HUES48 (cell line): ENCODE measurements around the gene TEX35.
"Not testable (repeated sequence)": the region's sequence is repeated elsewhere in the genome, so short reads cannot be mapped to it uniquely, and the experiment has no call there.

Experiments used
- H3K27ac ChIP-seq: one replicate; pipeline ENCODE4 v1.7.0; 2013; ENCODE audit warnings: low read depth, low read length, inconsistent platforms
- H3K27me3 ChIP-seq: 2 replicates; pipeline ENCODE4 v1.6.1; 2013; ENCODE audit warnings: mild to moderate bottlenecking, low read length; ENCODE audit not compliant: control insufficient read depth, insufficient read depth
- H3K36me3 ChIP-seq: 2 replicates; pipeline ENCODE4 v1.6.1; 2013; ENCODE audit warnings: low read length; ENCODE audit not compliant: control insufficient read depth, insufficient read depth
- H3K4me1 ChIP-seq: 2 replicates; pipeline ENCODE4 v1.6.1; 2013; ENCODE audit warnings: mild to moderate bottlenecking, low read length; ENCODE audit not compliant: control insufficient read depth, insufficient read depth
- H3K4me3 ChIP-seq: 2 replicates; pipeline ENCODE4 v1.5.1; 2013; ENCODE audit warnings: mild to moderate bottlenecking, low read depth, low read length
- H3K9ac ChIP-seq: 2 replicates; pipeline ENCODE4 v1.6.1; 2013; ENCODE audit warnings: mild to moderate bottlenecking, low read depth, low read length, moderate library complexity
- H3K9me3 ChIP-seq: 2 replicates; pipeline ENCODE4 v1.6.1; 2013; ENCODE audit warnings: low read length; ENCODE audit not compliant: control insufficient read depth, insufficient read depth

Gene TEX35

DNA sequence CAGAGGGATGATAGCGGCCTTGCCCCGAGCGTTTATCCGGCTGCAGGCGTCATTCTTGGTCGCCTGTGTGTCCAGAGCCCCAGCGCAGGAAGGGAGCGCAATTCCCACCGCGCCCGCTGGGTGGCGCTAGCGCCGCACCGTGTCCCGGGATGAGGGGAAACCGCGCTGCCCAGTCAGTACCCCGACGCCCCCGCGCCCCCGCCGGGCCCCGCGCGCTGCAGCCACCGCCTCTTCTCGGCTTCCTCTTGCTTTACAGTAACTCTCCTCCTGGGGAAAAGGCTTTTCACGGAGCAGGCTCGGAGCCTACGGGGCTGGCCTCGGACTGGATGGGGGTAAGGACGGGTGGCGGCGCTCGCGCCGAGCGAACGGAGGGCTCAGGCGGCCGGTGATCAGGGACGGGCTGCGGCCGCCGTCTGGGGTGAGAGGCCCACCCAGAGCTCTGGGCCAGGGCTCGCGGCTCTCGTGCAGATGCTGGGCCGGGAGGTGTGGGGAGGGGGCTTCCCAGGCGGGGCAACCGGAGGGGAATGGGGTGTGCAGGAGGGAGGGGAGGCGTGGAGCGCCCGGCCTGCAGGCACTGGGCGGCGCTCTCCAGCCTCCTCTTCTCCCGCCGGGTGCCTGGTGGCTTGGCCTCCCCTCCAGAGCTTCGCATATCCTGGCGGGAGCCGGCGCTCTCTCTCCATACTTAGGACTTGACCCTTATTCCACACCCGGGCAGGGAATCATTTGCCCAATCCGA lies 29.8 kb downstream of the TEX35 start:
- Histone ChIP-seq H3K27ac (peak overlapping the region; percentile 90), H3K4me1 (no peaks in the 10 kb centered on the region; the same call in 1 of the 2 replicates), H3K36me3 (peaks cover 8% of the 10 kb centered on the region), H3K9me3 (no peaks in the 10 kb centered on the region), H3K27me3 (no peaks in the 10 kb centered on the region), H3K9ac (peak overlapping the region; percentile 63), H3K4me3 (peak overlapping the region; percentile 95)

DNA sequence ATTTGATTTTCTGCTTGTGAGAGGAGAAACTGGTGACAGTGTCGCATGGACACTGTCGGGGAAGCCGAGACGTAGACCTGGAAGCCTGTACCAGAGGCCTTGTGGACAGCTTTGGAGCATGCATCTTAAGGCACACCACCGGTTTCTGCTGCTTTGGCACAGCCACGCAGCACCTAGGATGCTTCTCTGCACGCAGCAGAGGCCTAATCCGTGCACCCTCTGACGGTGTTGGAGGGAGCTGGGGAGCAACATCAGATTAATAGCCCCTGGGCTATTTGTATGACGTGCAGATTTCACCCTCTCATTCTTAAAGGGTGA lies 30.3 kb downstream of the TEX35 start:
- Histone ChIP-seq H3K4me1 (no peaks in the 10 kb centered on the region; the same call in 1 of the 2 replicates), H3K27me3 (no peaks in the 10 kb centered on the region), H3K9ac (peak overlapping the region; percentile 63), H3K27ac (peak overlapping the region; percentile 90), H3K4me3 (peak overlapping the region; percentile 95), H3K36me3 (peaks cover 8% of the 10 kb centered on the region), H3K9me3 (no peaks in the 10 kb centered on the region)

DNA sequence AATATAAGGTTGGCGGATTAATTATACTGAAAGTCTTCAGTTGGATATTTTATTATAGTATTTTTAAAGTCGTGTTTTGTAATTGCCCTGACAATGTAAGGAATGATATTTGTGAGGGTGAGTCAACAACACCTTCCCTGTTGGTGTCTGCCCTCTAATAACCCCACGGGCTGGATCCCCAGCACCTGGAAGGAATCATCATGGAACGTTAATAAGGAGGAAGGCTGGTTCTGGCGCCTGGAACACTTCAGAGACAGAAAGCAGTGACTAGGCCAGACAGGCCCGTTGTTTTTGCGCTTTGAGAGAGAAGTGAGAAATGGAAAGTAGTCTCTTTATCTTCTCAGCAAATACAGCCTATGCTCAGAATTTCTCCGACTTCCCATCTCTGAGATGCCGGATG lies 31.6 kb downstream of the TEX35 start:
- H3K27me3 ChIP-seq, result no peaks in the 10 kb centered on the region
- peaks cover 8% of the 10 kb centered on the region for H3K36me3 ChIP-seq
- no peaks in the 10 kb centered on the region; the same call in 1 of the 2 replicates for H3K4me1 ChIP-seq
- H3K9ac ChIP-seq, result no peak overlapping the region
- no peaks in the 10 kb centered on the region for H3K9me3 ChIP-seq
- H3K27ac ChIP-seq, result no peak overlapping the region
- no peak overlapping the region for H3K4me3 ChIP-seq

DNA sequence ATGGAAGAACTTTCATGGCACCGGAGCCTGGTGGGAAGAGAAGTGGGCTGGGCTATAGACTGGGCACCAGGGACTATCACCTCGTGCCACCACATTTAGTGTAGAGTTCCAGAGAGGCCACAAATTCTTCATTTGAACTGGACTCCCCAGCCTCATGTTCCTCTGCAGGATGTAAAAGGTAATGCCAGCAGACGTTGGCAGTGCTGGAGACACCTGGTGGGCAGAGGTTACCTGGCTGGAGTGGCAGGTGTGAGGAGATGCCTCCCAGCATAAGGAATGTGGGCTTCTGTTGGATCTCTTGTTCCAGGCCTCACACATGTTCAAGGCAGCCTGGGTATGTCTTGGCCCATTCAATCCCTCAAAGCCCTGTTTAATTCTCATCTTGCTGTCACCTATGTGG lies 35.2 kb downstream of the TEX35 start:
- peaks cover 8% of the 10 kb centered on the region for H3K36me3 ChIP-seq
- H3K27ac ChIP-seq, result no peak overlapping the region

DNA sequence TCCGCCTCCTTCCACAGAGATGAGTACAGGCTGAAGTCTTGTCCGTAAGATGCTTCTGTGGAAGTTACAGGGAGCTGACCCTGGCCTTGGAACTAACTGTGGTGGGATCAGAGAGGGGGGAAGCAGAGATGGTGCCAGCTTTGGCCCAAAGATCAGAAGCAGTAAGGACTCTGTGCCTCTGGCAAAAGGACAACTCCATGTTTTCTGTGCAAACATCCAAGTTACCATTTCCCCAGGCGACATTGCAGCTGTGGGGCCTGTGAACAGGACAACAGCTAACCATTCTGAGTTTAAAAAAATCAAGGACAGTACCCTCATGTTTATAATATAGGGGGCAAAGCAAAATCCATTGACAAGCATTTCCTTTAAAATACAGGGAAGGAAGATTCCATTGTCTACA lies 38.4 kb downstream of the TEX35 start:
- no peaks in the 10 kb centered on the region for H3K4me1 ChIP-seq
- no peaks in the 10 kb centered on the region for H3K36me3 ChIP-seq
- no peak overlapping the region for H3K4me3 ChIP-seq
- H3K27me3 ChIP-seq, result no peaks in the 10 kb centered on the region
- H3K9me3 ChIP-seq, result no peaks in the 10 kb centered on the region; the same call in 1 of the 2 replicates
- H3K9ac ChIP-seq, result no peak overlapping the region
- no peak overlapping the region for H3K27ac ChIP-seq

More for the DNA sequence above, 35.2 kb downstream of the TEX35 start:
- Histone ChIP-seq H3K4me3 (no peak overlapping the region), H3K9ac (no peak overlapping the region), H3K9me3 (no peaks in the 10 kb centered on the region), H3K27me3 (no peaks in the 10 kb centered on the region), H3K4me1 (no peaks in the 10 kb centered on the region; the same call in 1 of the 2 replicates)

DNA sequence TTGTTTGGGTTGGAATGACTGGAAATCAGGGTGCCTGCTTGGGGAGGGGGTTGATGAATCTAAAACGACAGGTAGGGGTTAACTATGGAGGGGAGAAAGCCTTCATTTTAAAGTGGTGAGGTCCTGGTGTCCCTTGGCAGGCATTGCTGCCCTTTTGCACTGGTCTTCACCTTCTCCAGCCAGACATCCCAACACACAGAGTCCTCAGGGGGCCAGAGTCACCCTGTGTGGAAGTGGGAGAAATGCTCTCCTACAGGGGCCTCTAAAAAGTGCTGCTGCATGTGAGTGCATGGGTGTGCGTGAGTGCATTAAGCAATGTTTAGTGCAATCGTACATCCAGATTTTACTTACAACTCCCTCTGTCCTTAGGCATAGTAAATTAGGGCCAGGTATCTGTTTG lies 39.0 kb downstream of the TEX35 start:
- no peaks in the 10 kb centered on the region for H3K4me1 ChIP-seq
- H3K36me3 ChIP-seq, result no peaks in the 10 kb centered on the region
- H3K27me3 ChIP-seq, result no peaks in the 10 kb centered on the region
- no peak overlapping the region for H3K27ac ChIP-seq
- no peak overlapping the region for H3K4me3 ChIP-seq
- no peak overlapping the region for H3K9ac ChIP-seq
- no peaks in the 10 kb centered on the region; the same call in 1 of the 2 replicates for H3K9me3 ChIP-seq

DNA sequence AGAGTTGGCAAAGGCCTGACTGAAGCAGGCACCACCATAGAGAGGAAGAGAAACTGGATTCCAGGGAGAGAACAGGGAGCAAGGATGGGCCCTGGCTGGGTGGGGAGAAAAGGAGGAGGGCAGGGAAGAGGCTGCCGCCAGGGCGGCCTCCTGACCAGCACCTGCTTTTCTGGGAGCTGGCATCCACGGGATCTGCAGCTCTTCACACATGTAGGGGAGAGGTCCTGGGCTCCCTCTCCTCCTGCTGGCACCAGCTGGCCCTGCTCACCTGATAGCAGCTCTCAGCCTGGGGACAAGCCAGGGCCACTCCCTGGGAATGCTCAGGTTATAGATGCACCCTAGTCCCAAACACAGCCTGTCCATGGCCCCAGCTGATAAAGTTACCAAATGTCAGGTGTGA lies 39.9 kb downstream of the TEX35 start:
- Histone ChIP-seq H3K4me1 (no peaks in the 10 kb centered on the region), H3K9me3 (no peaks in the 10 kb centered on the region; the same call in 1 of the 2 replicates), H3K27me3 (no peaks in the 10 kb centered on the region), H3K9ac (no peak overlapping the region), H3K4me3 (no peak overlapping the region), H3K27ac (no peak overlapping the region), H3K36me3 (no peaks in the 10 kb centered on the region)

DNA sequence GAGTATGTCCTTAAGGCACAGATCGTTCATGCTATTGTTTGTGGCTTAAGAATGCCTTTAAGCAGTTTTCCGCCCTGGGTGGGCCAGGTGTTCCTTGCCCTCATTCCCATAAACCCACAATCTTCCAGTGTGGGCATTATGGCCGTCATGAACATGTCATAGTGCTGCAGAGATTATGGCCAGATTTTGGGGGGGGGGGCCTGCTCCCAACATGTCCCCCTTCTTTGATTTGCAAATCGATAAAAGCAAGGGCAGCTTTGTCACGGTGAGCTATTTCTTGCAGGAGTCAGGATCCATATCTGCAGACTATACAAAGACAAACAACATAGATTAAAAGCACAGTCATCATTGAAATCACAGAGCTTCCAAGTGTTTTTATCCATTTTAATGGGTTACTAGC lies 41.4 kb downstream of the TEX35 start:
- H3K4me3 ChIP-seq, H3K36me3 ChIP-seq: not testable (repeated sequence)

GRCh38 chr1:178555613-178556012 lies 42.7 kb downstream of the TEX35 start:
- H3K36me3 ChIP-seq, H3K4me1 ChIP-seq, H3K9ac ChIP-seq, H3K27ac ChIP-seq, H3K4me3 ChIP-seq, H3K9me3 ChIP-seq, H3K27me3 ChIP-seq: not testable (repeated sequence)

More for the DNA sequence above, 41.4 kb downstream of the TEX35 start:
- not testable (repeated sequence) for H3K4me1 ChIP-seq, H3K9me3 ChIP-seq, H3K27me3 ChIP-seq, H3K9ac ChIP-seq, H3K27ac ChIP-seq

DNA sequence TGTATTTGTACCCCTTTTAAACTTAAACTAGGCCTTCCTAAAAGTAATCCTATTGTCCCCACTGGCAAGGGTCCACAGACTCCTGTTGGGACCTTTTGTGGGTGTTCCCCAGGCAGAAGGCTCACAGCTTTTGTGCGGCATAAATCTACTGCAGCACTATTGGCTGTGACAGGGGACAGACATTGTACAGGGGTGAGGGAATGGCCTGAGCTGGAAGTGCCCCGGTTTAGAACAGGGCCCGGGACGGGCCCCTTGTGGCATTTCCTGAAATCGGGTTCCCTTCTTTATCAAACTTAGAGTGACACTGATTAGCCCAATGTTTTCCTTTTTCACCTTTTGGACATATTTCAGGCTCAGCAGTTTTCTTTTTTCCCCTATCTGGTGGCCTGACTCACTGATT lies 45.9 kb downstream of the TEX35 start:
- not testable (repeated sequence) for H3K36me3 ChIP-seq, H3K27me3 ChIP-seq, H3K9me3 ChIP-seq, H3K27ac ChIP-seq, H3K9ac ChIP-seq, H3K4me3 ChIP-seq, H3K4me1 ChIP-seq

- no peaks in the 10 kb centered on the region for H3K4me1 ChIP-seq
- H3K27ac ChIP-seq, result no peak overlapping the region
- H3K9ac ChIP-seq, result no peak overlapping the region
- no peaks in the 10 kb centered on the region for H3K9me3 ChIP-seq
- no peaks in the 10 kb centered on the region for H3K36me3 ChIP-seq
- H3K4me3 ChIP-seq, result no peak overlapping the region
- H3K27me3 ChIP-seq, result no peaks in the 10 kb centered on the region
These were observed 48.0 kb downstream of the TEX35 start for GRCh38 chr1:178560871-178561376.
